HUES64 (cell line): ENCODE measurements around the gene ARMH4.

Experiments used
- H3K27ac ChIP-seq: 2 replicates; pipeline ENCODE4 v1.7.0; 2013; ENCODE audit warnings: low read depth, low read length, inconsistent platforms
- H3K27me3 ChIP-seq: 2 replicates; pipeline ENCODE4 v1.6.1; 2013; ENCODE audit warnings: mild to moderate bottlenecking, low read length; ENCODE audit not compliant: insufficient read depth
- H3K36me3 ChIP-seq: 2 replicates; pipeline ENCODE4 v1.6.1; 2013; ENCODE audit warnings: mild to moderate bottlenecking, low read length; ENCODE audit not compliant: insufficient read depth
- H3K4me1 ChIP-seq: 2 replicates; pipeline ENCODE4 v1.6.1; 2013; ENCODE audit warnings: mild to moderate bottlenecking, low read length, moderate library complexity; ENCODE audit not compliant: insufficient read depth
- H3K4me3 ChIP-seq: 2 replicates; pipeline ENCODE4 v1.5.1; 2013; ENCODE audit warnings: mild to moderate bottlenecking, low read length, moderate library complexity
- H3K9ac ChIP-seq: 2 replicates; pipeline ENCODE4 v1.6.1; 2013; ENCODE audit warnings: mild to moderate bottlenecking, low read depth, low read length
- H3K9me3 ChIP-seq: 2 replicates; pipeline ENCODE4 v1.6.1; 2013; ENCODE audit warnings: low read depth, low read length; ENCODE audit not compliant: insufficient read depth
- WGBS: fragments of 150-250, 120-280 bp; methylation state at CpG from one replicate; pipeline ENCODE4 v1.1.7; 2013; ENCODE audit warnings: missing lambda C conversion rate; 5-methylcytosine and 5-hydroxymethylcytosine counted together

Gene ARMH4

DNA sequence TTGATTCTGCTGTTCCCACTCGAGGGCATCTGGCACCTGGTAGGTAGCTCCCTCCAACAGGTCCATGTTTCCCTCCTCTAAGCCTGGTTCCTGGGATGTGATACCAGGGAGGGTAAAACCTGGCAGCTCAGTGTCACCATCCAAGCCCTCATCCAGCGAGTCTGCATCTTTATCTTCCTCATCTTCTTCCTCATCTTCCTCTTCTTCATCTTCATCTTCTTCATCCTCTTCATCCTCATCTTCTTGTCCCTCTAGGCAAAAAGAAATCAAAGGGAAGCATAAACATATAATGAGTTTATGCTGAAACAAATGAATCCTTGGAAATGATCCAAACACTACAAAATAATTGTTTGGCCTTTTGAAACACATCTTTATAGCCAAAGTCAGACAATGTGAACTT, 55.3 kb downstream of the ARMH4 start:
- WGBS, result 88% methylated on average over 2 of the region's 2 CpGs
- Histone ChIP-seq H3K4me3 (no peak overlapping the region), H3K27me3 (no peaks in the 10 kb centered on the region), H3K9me3 (no peaks in the 10 kb centered on the region), H3K36me3 (no peaks in the 10 kb centered on the region), H3K4me1 (peaks cover 8% of the 10 kb centered on the region; the same call in 1 of the 2 replicates), H3K9ac (no peak overlapping the region), H3K27ac (no peak overlapping the region)

DNA sequence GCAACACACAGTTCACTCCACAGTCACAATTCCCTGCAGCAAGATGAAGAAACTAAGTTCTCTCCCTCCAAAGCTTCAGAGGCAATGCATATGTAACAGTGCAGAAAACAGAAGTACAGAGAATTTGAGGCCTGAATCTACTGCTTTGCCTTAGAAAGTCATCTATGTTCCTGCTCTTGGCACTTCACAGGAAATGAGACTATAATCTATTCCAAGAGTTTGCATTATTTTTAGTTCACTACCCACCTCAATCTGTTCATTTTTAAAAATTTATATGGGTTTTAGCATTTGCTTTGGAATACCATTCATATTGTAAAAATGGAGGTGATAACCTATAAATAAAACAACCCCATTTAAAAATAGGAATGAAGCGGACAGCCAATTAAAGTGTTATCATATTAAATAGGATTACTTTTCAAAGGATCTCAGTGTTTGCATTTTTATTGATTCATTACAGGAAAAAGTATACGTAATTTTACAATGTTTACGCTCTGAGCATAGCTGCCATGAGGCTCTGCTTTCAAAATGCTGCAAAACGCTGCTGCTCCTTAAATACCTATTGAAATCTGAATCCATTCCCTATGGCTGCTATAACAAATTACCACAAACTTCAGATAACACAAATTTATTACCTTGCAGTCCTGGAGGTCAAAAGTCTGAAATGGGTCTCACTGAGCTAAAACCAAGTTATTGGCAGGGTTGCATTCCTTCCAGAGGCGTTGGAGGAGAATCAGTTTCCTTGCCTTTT, 60.0 kb downstream of the ARMH4 start:
- no peaks in the 10 kb centered on the region for H3K36me3 ChIP-seq
- no peaks in the 10 kb centered on the region for H3K9me3 ChIP-seq
- no peak overlapping the region for H3K4me3 ChIP-seq
- no peak overlapping the region for H3K27ac ChIP-seq
- 95% methylated on average over 4 of the region's 5 CpGs for WGBS
- no peak overlapping the region for H3K9ac ChIP-seq
- H3K27me3 ChIP-seq, result no peaks in the 10 kb centered on the region
- no peaks in the 10 kb centered on the region for H3K4me1 ChIP-seq

DNA sequence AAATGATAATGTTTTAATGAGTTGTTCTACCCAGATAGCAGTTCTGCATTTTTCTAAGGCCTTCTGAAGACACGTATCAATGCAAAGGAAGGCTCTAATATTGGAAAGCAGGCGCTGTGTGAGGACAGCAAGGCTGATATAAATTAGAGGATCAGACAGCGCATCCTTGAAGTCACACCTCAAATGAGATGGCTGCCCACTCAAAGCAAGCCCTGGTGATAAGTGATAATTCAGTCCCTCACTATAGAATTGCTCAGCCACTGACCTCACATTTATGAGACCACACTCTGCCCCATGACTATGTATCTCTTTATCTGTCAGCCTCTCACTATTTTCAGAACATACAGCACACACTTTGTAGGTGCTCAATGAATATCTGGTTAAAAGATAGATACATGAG, 62.4 kb downstream of the ARMH4 start:
- H3K27me3 ChIP-seq, result no peaks in the 10 kb centered on the region
- H3K27ac ChIP-seq, result no peak overlapping the region
- no peaks in the 10 kb centered on the region for H3K4me1 ChIP-seq
- H3K4me3 ChIP-seq, result no peak overlapping the region
- 92% methylated on average over 3 of the region's 3 CpGs for WGBS
- no peak overlapping the region for H3K9ac ChIP-seq
- no peaks in the 10 kb centered on the region for H3K36me3 ChIP-seq
- H3K9me3 ChIP-seq, result no peaks in the 10 kb centered on the region

DNA sequence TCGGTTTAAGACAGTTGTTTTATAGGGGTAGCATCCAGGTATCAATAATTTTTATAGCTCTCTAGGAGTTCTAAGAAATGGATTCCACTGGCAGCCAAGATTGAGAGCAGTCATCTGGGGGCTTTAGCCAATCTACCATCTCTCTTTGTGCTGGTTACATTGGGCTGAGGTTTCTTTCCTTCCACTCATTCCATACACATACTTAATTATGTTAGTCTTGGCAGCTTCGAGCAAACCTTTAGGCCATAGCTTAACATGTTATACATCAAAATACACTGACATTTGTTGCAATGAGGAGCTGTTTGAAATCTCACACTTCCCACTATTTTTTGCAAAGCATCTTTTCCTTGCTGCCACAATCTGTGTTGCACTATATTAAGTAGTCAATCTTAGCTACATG, 63.1 kb downstream of the ARMH4 start:
- no peak overlapping the region for H3K9ac ChIP-seq
- 100% methylated on average over 2 of the region's 2 CpGs for WGBS
- no peaks in the 10 kb centered on the region for H3K9me3 ChIP-seq
- no peaks in the 10 kb centered on the region for H3K4me1 ChIP-seq
- H3K4me3 ChIP-seq, result no peak overlapping the region
- H3K36me3 ChIP-seq, result no peaks in the 10 kb centered on the region
- H3K27me3 ChIP-seq, result no peaks in the 10 kb centered on the region
- no peak overlapping the region for H3K27ac ChIP-seq

DNA sequence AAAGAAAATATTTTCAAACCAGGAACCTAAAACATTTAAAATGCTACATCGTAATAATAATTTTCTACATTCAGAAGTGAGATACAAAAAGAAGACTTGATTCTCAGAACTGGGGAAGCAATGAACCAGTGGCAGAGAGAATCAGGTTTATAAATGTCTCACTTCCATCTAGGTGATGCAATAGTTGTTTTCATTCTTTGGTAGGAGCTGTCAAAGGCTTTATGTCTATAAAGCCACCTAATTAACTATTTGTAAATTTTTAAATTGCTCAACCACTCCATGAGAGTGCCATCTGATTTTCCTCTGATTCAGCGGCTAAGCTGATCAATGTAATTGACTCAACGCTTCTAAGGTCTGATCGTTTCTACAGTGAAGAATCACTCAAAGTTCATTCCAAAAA, 66.1 kb downstream of the ARMH4 start:
- peaks cover 8% of the 10 kb centered on the region for H3K4me1 ChIP-seq
- WGBS, result 90% methylated on average over 4 of the region's 4 CpGs

DNA sequence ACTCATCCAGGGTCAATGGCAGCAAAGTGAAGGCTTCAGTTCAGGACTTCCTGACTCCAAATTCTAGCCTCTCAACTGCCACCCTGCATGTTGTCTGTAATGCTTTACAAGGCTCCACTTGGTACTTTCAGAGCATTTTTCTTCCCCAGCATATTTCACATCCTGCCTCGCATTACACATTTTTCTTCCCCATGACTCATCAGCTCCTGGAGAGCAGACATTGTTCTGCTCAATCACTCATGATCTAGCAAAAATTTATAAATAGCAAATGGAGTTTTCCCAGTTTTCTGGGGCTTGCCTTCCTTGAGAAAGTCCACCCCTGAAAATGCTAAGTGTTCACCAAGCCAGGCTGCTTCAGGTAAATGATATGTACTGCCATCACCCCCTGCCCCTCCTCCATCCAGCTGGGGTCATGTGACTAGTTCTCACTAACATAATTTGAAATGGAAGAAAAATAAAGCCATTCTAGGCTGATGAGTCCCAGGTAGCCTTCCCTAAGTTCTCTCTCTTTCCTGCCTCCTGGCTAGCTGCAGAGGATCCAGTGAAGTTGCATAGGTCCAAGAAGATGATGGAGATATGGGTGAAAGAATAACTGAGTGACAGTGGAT, 69.4 kb downstream of the ARMH4 start:
- Histone ChIP-seq H3K4me3 (no peak overlapping the region), H3K9ac (no peak overlapping the region), H3K36me3 (no peaks in the 10 kb centered on the region), H3K27ac (peak overlapping the region; percentile 13; the same call in 1 of the 2 replicates), H3K4me1 (peaks cover 16% of the 10 kb centered on the region), H3K9me3 (no peaks in the 10 kb centered on the region), H3K27me3 (no peaks in the 10 kb centered on the region)
- 59% methylated on average over 1 of the region's 1 CpG for WGBS

More for the DNA sequence above, 66.1 kb downstream of the ARMH4 start:
- H3K27me3 ChIP-seq, result no peaks in the 10 kb centered on the region
- no peaks in the 10 kb centered on the region for H3K36me3 ChIP-seq
- H3K4me3 ChIP-seq, result no peak overlapping the region
- H3K9ac ChIP-seq, result no peak overlapping the region
- H3K27ac ChIP-seq, result no peak overlapping the region
- H3K9me3 ChIP-seq, result no peaks in the 10 kb centered on the region

DNA sequence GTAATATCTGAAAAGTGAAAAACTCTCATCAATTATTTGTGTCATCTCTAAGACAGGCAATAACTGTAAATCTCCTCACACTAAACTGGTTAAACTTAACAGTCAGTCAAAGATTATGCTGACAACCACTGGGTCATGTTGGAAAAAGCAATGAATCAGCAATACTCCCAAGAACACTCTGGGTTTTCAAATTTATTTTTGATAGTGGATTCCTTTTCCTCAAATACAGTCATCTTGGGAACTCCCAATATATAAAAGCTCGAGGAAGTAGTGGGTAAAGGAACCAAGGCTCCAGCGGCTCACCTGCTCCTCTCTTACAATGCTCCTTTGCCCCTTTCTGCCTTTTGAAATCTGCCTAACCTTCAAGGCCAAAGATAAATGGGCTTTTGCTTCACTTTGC, 70.0 kb downstream of the ARMH4 start:
- Histone ChIP-seq H3K4me3 (no peak overlapping the region), H3K27me3 (no peaks in the 10 kb centered on the region), H3K36me3 (no peaks in the 10 kb centered on the region), H3K27ac (peak overlapping the region; percentile 7; the same call in 1 of the 2 replicates), H3K4me1 (peaks cover 16% of the 10 kb centered on the region), H3K9ac (no peak overlapping the region), H3K9me3 (no peaks in the 10 kb centered on the region)
- 90% methylated on average over 2 of the region's 2 CpGs for WGBS

DNA sequence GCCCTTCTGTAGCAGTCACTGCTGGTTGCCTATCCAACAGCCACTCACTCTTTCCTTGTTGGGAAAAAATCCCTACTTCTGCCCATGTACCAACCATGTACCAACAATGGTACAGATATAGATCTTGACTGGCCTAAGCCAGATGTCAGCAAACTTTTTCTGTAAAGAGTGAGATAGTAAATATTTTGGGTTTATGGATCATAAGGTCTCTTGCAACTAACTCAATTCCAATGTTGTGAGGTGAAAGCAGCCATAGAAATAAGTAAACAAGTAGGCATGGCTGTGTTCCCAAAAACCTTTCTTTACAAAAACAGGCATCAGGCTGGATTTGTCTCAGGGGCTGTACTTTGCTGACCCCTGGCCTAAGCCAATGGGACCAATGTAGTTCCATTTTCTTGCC, 73.5 kb downstream of the ARMH4 start:
- H3K9me3 ChIP-seq, result no peaks in the 10 kb centered on the region
- no peak overlapping the region for H3K27ac ChIP-seq
- H3K9ac ChIP-seq, result no peak overlapping the region
- H3K27me3 ChIP-seq, result no peaks in the 10 kb centered on the region
- H3K4me1 ChIP-seq, result peaks cover 16% of the 10 kb centered on the region
- H3K4me3 ChIP-seq, result no peak overlapping the region
- H3K36me3 ChIP-seq, result no peaks in the 10 kb centered on the region

DNA sequence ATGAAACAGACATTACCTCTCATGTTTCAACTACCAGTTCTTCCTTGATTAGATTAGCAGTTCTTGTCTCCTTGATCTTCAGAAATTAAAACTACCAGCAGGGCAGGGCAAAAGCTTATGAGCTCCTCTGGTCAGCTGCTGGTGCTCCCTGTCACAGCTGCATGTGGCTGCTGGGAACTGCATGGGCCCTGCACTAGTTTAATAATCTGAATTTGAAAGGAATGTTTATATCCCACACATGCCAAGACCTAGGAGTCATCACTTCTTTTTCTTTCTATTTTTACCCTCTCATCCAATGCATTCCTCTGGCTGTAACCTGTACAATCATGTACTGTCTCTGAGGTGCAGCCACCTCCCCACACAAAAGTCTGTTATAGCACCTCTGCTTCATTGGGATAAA, 73.9 kb downstream of the ARMH4 start:
- H3K4me3 ChIP-seq, result no peak overlapping the region
- no peaks in the 10 kb centered on the region for H3K27me3 ChIP-seq
- no peak overlapping the region for H3K9ac ChIP-seq
- H3K4me1 ChIP-seq, result peaks cover 16% of the 10 kb centered on the region
- H3K27ac ChIP-seq, result no peak overlapping the region
- no peaks in the 10 kb centered on the region for H3K36me3 ChIP-seq
- H3K9me3 ChIP-seq, result no peaks in the 10 kb centered on the region

DNA sequence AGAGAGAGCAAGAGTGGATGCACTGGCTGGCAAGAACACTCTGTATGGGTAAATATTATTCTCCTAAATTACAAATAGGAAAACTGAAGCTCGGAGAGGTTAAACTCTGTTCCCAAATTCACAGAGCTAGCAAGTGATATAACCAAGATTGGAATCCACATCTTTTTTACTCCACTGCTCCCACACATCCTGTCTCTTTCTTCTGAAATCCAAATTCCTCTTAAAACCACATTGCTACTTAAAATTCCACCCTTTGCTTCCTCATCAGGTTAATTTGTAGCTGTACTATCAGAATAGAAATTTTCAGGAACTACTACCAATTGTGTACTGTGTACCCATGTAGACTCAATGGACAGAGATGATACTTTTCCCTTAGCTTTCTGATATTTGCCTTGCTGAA, 74.4 kb downstream of the ARMH4 start:
- H3K4me3 ChIP-seq, result no peak overlapping the region
- H3K36me3 ChIP-seq, result no peaks in the 10 kb centered on the region
- H3K9me3 ChIP-seq, result no peaks in the 10 kb centered on the region
- H3K27ac ChIP-seq, result no peak overlapping the region
- H3K9ac ChIP-seq, result no peak overlapping the region
- no peaks in the 10 kb centered on the region for H3K27me3 ChIP-seq
- WGBS, result 93% methylated on average over 1 of the region's 1 CpG
- peaks cover 13% of the 10 kb centered on the region for H3K4me1 ChIP-seq

DNA sequence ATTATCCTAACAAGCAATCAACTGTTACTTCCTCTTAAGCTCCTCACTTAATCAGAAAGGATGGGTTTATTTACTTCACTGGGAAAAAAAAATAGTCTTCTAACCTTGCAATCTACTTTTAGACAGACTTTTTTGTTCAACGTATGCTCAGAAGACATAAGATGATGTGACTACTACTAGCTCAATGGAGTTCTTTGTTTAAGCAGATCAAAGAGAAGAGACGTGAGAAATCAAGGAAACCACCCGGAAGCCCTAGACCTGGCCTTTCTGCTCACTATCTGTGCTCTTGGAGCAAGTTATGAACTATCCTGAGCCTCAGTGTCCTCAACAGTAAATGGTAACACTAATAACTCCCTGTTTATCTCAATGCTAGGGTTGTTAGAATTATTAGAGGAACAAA, 78.5 kb downstream of the ARMH4 start:
- 89% methylated on average over 3 of the region's 3 CpGs for WGBS
- no peaks in the 10 kb centered on the region for H3K9me3 ChIP-seq
- H3K36me3 ChIP-seq, result no peaks in the 10 kb centered on the region
- H3K4me1 ChIP-seq, result peaks cover 8% of the 10 kb centered on the region
- H3K27me3 ChIP-seq, result no peaks in the 10 kb centered on the region
- no peak overlapping the region for H3K4me3 ChIP-seq
- no peak overlapping the region for H3K27ac ChIP-seq
- H3K9ac ChIP-seq, result no peak overlapping the region
